Muscle of leg (tissue), 11 donors: ENCODE data around the gene ITGA11. TPM values are rescaled to one million over a fixed set of nuclear protein-coding genes. Genes with fewer than 3 reads are reported as not detected.

Experiments used
- DNase-seq: peaks from one replicate; pipeline ENCODE4 v3.0.0; 2013
- H3K27ac ChIP-seq: one replicate; pipeline ENCODE4 v1.5.1; 2013; ENCODE audit warnings: mild to moderate bottlenecking, low read length, control low read depth
- H3K27me3 ChIP-seq: one replicate; pipeline ENCODE4 v1.6.1; 2013; ENCODE audit warnings: low read length; ENCODE audit not compliant: control insufficient read depth, insufficient read depth
- H3K36me3 ChIP-seq: one replicate; pipeline ENCODE4 v1.6.1; 2013; ENCODE audit warnings: low read length; ENCODE audit not compliant: control insufficient read depth, insufficient read depth
- H3K4me1 ChIP-seq: one replicate; pipeline ENCODE4 v1.6.1; 2013; ENCODE audit warnings: low read length; ENCODE audit not compliant: control insufficient read depth, insufficient read depth
- H3K4me3 ChIP-seq: one replicate; pipeline ENCODE4 v1.5.1; 2013; ENCODE audit warnings: low read length, control low read depth
- H3K9me3 ChIP-seq: replicated peaks from 2 replicates; pipeline ENCODE4 v1.6.1; 2013; ENCODE audit warnings: low read depth, low read length; ENCODE audit not compliant: control insufficient read depth
- WGBS: methylation state at CpG from one replicate; pipeline ENCODE4 v1.1.5; 2013; ENCODE audit warnings: missing lambda C conversion rate; ENCODE audit not compliant: insufficient coverage; 5-methylcytosine and 5-hydroxymethylcytosine counted together
- polyA plus RNA-seq, 8 donors: library from polyadenylated mRNA; unstranded; fragments of 120-200 nt; gene quantifications; one replicate each; pipeline versions ENCODE4 v1.2.1 to v1.2.3, GENCODE V29; 2013; ENCODE audit warnings: inconsistent platforms in 1 of 8, low replicate concordance in 1 of 8; ENCODE audit not compliant: insufficient read length in 8 of 8, insufficient read depth in 1 of 8
- total RNA-seq: library from RNA; stranded (reverse); fragments of 120-200 nt; gene quantifications from one replicate; pipeline ENCODE4 v1.2.4, GENCODE V29; 2013

The ITGA11 gene
- total and polyA plus RNA-seq, 9 donors: 1.8 to 17.9 (median 5.5) TPM

DNA sequence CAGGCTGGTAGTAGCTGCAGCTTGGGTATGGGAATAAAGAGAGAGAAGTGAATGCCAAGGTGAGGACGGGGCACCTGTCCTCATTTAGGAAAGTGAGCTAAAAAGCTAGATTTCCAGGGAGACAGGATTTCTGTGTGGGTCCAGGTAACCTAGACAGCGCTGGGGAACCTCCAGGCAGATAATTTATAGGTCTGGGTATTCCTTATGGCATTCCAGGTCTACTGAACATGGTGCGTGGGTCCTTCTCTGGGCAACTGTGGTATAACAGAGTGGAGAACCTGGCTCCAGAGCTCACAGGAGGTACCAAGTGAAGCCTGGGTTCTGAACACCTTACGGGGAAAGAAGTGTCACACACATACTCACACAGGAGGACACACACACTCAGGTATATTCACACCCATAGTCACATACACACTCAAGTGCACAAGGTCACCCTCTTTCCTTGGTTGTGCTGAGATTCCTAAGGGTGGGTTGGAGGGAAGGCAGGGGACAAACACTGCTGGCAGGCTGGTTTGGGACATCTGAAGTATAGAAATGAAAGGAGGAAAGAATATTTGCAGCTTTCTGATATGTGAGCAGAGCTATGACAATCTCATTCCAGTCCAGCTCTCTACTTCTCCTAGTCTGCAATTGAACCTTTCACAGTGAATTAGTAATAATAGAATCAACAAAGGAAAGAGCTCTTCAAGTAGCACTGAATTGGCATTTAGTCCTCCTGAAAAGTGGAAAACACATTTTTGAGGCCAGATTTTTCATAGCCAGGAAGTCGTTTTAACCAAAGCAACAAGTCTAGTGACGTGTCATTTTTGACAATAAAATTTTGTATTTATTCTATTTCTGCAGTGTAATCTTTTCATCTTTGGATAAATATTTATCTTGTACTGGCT lies 37.4 kb upstream of the ITGA11 start:
- H3K9me3 ChIP-seq: no peaks in the 10 kb centered on the region
- 88% methylated on average over 2 of the region's 6 CpGs for WGBS
- H3K36me3 ChIP-seq: no peaks in the 10 kb centered on the region
- H3K27ac ChIP-seq: no peak overlapping the region
- H3K4me1 ChIP-seq: no peaks in the 10 kb centered on the region
- peak; percentile 69 for DNase-seq
- peaks cover 2% of the 10 kb centered on the region for H3K27me3 ChIP-seq
- no peak overlapping the region for H3K4me3 ChIP-seq

- Histone ChIP-seq H3K27ac (no peak overlapping the region), H3K27me3 (peaks cover 3% of the 10 kb centered on the region), H3K9me3 (no peaks in the 10 kb centered on the region), H3K4me3 (no peak overlapping the region), H3K4me1 (no peaks in the 10 kb centered on the region), H3K36me3 (no peaks in the 10 kb centered on the region)
- DNase-seq: no peak
Observed at GRCh38 chr15:68466876-68467275, 34.9 kb upstream of the ITGA11 start.

- no peaks in the 10 kb centered on the region for H3K4me1 ChIP-seq
Observed at GRCh38 chr15:68465861-68466560, 34.0 kb upstream of the ITGA11 start.

GRCh38 chr15:68464448-68465090 lies 32.6 kb upstream of the ITGA11 start:
- Histone ChIP-seq H3K27ac (no peak overlapping the region), H3K4me1 (no peaks in the 10 kb centered on the region), H3K36me3 (no peaks in the 10 kb centered on the region), H3K9me3 (peaks cover 3% of the 10 kb centered on the region), H3K27me3 (peaks cover 3% of the 10 kb centered on the region), H3K4me3 (no peak overlapping the region)
- 62% methylated on average over 6 of the region's 7 CpGs for WGBS
- no peak for DNase-seq

More at GRCh38 chr15:68465861-68466560, 34.0 kb upstream of the ITGA11 start:
- H3K36me3 ChIP-seq: no peaks in the 10 kb centered on the region
- 54% methylated on average over 4 of the region's 6 CpGs for WGBS
- peaks cover 3% of the 10 kb centered on the region for H3K27me3 ChIP-seq
- no peak overlapping the region for H3K27ac ChIP-seq
- no peak overlapping the region for H3K4me3 ChIP-seq
- H3K9me3 ChIP-seq: no peaks in the 10 kb centered on the region
- DNase-seq: no peak

GRCh38 chr15:68463996-68464395 lies 32.0 kb upstream of the ITGA11 start:
- Histone ChIP-seq H3K9me3 (peaks cover 3% of the 10 kb centered on the region), H3K4me1 (no peaks in the 10 kb centered on the region), H3K36me3 (no peaks in the 10 kb centered on the region), H3K27me3 (peaks cover 3% of the 10 kb centered on the region), H3K27ac (no peak overlapping the region), H3K4me3 (no peak overlapping the region)
- WGBS: no CpG with 5 or more reads among the region's 3 CpGs
- no peak for DNase-seq

DNA sequence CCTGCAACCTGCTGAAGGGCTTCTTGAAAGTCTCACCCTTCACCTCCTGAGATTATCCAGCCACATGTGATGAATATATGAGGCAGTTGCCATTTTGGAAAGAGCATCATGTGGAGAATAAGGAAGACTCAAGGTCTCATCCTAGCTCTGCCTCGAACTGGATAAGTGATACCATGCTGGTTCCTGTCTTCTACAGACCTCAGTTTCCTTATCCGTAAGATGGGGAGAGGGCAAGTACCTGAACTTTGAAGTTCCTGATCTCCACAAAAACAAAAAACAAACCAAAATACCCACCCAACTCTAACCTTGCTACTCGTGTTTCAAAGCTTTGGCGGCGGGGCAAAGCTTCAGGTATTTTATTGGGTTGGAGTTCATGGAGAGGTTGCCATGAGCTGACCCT lies 31.5 kb upstream of the ITGA11 start:
- no peaks in the 10 kb centered on the region for H3K4me1 ChIP-seq
- DNase-seq: no peak
- peaks cover 3% of the 10 kb centered on the region for H3K27me3 ChIP-seq
- H3K36me3 ChIP-seq: no peaks in the 10 kb centered on the region
- H3K9me3 ChIP-seq: peaks cover 3% of the 10 kb centered on the region
- H3K4me3 ChIP-seq: no peak overlapping the region
- H3K27ac ChIP-seq: no peak overlapping the region
- WGBS: no CpG with 5 or more reads among the region's 5 CpGs

DNA sequence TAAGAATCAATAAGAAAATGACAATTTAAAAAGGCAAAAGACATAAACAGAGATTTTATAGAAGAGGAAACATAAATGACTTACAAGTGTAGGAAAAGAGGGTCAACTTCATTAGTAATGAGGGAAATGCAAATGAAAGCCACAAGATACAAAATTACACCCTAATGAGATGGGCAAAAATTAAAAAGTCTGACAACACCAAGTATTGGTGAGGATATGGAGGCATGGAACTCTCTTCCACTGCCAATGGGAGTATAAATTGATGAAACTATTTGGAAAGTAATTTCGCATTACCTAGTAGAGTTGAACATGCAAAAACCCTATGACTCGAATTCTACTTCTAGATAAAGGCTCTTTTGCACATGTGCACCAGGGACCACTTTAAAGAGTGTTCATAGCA lies 28.2 kb upstream of the ITGA11 start:
- Histone ChIP-seq H3K4me1 (no peaks in the 10 kb centered on the region), H3K27ac (no peak overlapping the region), H3K9me3 (peaks cover 3% of the 10 kb centered on the region), H3K4me3 (no peak overlapping the region), H3K36me3 (no peaks in the 10 kb centered on the region), H3K27me3 (peaks cover 3% of the 10 kb centered on the region)
- no peak for DNase-seq
- no CpG with 5 or more reads among the region's 2 CpGs for WGBS

GRCh38 chr15:68450192-68450591 lies 18.2 kb upstream of the ITGA11 start:
- no peak overlapping the region for H3K4me3 ChIP-seq
- peaks cover 4% of the 10 kb centered on the region for H3K4me1 ChIP-seq
- H3K27me3 ChIP-seq: no peaks in the 10 kb centered on the region
- WGBS: no CpG with 5 or more reads among the region's 1 CpG
- DNase-seq: peak; percentile 42
- no peak overlapping the region for H3K27ac ChIP-seq
- H3K36me3 ChIP-seq: no peaks in the 10 kb centered on the region
- H3K9me3 ChIP-seq: no peaks in the 10 kb centered on the region

DNA sequence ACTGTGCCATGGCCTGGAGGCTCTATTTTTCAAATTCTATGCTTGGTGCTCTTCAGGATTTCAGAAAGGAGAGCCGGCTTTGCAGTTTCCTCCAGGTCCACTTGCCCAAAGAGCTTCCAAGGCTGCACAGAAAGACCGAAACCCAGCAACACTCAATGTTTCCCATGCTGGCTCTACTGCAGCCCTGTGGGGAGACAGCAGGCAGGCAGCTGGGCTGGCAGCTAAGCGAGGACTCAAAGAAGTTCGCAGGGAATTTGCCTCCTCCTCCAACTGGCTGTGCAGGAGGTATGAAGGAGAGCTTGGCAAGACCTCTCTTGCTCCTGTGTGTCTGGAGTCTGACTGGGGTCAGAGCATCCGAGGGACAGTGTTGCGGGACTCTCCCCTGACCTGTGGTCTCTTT lies 17.4 kb upstream of the ITGA11 start:
- Histone ChIP-seq H3K27me3 (no peaks in the 10 kb centered on the region), H3K4me1 (peaks cover 4% of the 10 kb centered on the region), H3K27ac (no peak overlapping the region), H3K4me3 (no peak overlapping the region), H3K36me3 (no peaks in the 10 kb centered on the region), H3K9me3 (no peaks in the 10 kb centered on the region)
- peak; percentile 54 for DNase-seq
- 72% methylated on average over 2 of the region's 6 CpGs for WGBS
